Measurements from ENCODE around the gene MCUR1. TPM values are rescaled to one million over a fixed set of nuclear protein-coding genes. Genes with fewer than 3 reads are reported as not detected.
"Not testable (repeated sequence)": the region's sequence is repeated elsewhere in the genome, so short reads cannot be mapped to it uniquely, and the experiment has no call there.

Gene MCUR1
- total and polyA plus RNA-seq, 2 donors (not counting 1 experiment from before 2014, with no cell fraction given) = 6.3 to 12.4 TPM

GRCh38 chr6:13787137-13787536 is 27.2 kb downstream of the MCUR1 start:
- peak overlapping the region in 1 of 4 experiments; percentile 40 for H3K4me3 ChIP-seq (replicated peaks in 1 of 4; ENCODE audit: control extremely low read depth in 1 of 4, insufficient read depth in 1 of 4, low read depth in 3 of 4, low read length in 4 of 4)
- H3K36me3 ChIP-seq (ENCODE audit: control insufficient read depth, insufficient read depth, low read length) = no peaks in the 10 kb centered on the region
- H3K27ac ChIP-seq (ENCODE audit: insufficient read depth, low read length) = no peak overlapping the region
- H3K79me2 ChIP-seq (ENCODE audit: control insufficient read depth, insufficient read depth, low read length) = no peaks in the 10 kb centered on the region
- no peak overlapping the region for H3K4me2 ChIP-seq (ENCODE audit: extremely low read depth, insufficient read depth, low read length)
- H4K20me1 ChIP-seq (ENCODE audit: control insufficient read depth, extremely low read depth, insufficient read depth, low read length) = no peaks in the 10 kb centered on the region
- H3K27me3 ChIP-seq (ENCODE audit: control insufficient read depth, insufficient read depth, low read length) = no peaks in the 10 kb centered on the region
- H3K4me1 ChIP-seq (ENCODE audit: control insufficient read depth, extremely low read depth, insufficient read depth, low read length) = no peaks in the 10 kb centered on the region
- TF ChIP-seq EZH2 (IDR thresholded peaks at IDR 0.05; ENCODE audit: low read length, missing control alignments) = no peak
- TF ChIP-seq CTCF (conservative IDR thresholded peaks at IDR 0.05 in 1 of 2, IDR thresholded peaks at IDR 0.05 in 1 of 2; ENCODE audit: low read depth in 1 of 2, low read length in 2 of 2) = no peak
- H3K9me3 ChIP-seq (ENCODE audit: control insufficient read depth, insufficient read depth, low read depth, low read length) = no peaks in the 10 kb centered on the region
- peak overlapping the region; percentile 8 for H2AFZ ChIP-seq (ENCODE audit: low read length)
- no peak overlapping the region for H3K9ac ChIP-seq (ENCODE audit: insufficient read depth, low read length)
- DNase-seq (ENCODE audit: low read depth in 2 of 2) = peak in 1 of 2 donors; percentile 82

GRCh38 chr6:13780162-13780561 is 34.2 kb downstream of the MCUR1 start:
- not testable (repeated sequence) for H2AFZ ChIP-seq (ENCODE audit: low read length); H3K4me3 ChIP-seq (replicated peaks in 1 of 4; ENCODE audit: control extremely low read depth in 1 of 4, insufficient read depth in 1 of 4, low read depth in 3 of 4, low read length in 4 of 4); H3K9me3 ChIP-seq (ENCODE audit: control insufficient read depth, insufficient read depth, low read depth, low read length); H3K9ac ChIP-seq (ENCODE audit: insufficient read depth, low read length); H3K27me3 ChIP-seq (ENCODE audit: control insufficient read depth, insufficient read depth, low read length); H3K79me2 ChIP-seq (ENCODE audit: control insufficient read depth, insufficient read depth, low read length); H4K20me1 ChIP-seq (ENCODE audit: control insufficient read depth, extremely low read depth, insufficient read depth, low read length); H3K4me2 ChIP-seq (ENCODE audit: extremely low read depth, insufficient read depth, low read length); H3K27ac ChIP-seq (ENCODE audit: insufficient read depth, low read length); DNase-seq (ENCODE audit: low read depth in 2 of 2); H3K36me3 ChIP-seq (ENCODE audit: control insufficient read depth, insufficient read depth, low read length); H3K4me1 ChIP-seq (ENCODE audit: control insufficient read depth, extremely low read depth, insufficient read depth, low read length)

GRCh38 chr6:13778028-13778427 is 36.3 kb downstream of the MCUR1 start:
- TF ChIP-seq EZH2 (IDR thresholded peaks at IDR 0.05; ENCODE audit: low read length, missing control alignments) = no peak
- no peak for TF ChIP-seq CTCF (conservative IDR thresholded peaks at IDR 0.05 in 1 of 2, IDR thresholded peaks at IDR 0.05 in 1 of 2; ENCODE audit: low read depth in 1 of 2, low read length in 2 of 2)
- peak in 1 of 2 donors; percentile 28 for DNase-seq (ENCODE audit: low read depth in 2 of 2)
- Histone ChIP-seq H4K20me1 (ENCODE audit: control insufficient read depth, extremely low read depth, insufficient read depth, low read length) (no peaks in the 10 kb centered on the region), H3K4me2 (ENCODE audit: extremely low read depth, insufficient read depth, low read length) (no peak overlapping the region), H3K4me1 (ENCODE audit: control insufficient read depth, extremely low read depth, insufficient read depth, low read length) (no peaks in the 10 kb centered on the region), H3K79me2 (ENCODE audit: control insufficient read depth, insufficient read depth, low read length) (no peaks in the 10 kb centered on the region), H3K9me3 (ENCODE audit: control insufficient read depth, insufficient read depth, low read depth, low read length) (no peaks in the 10 kb centered on the region), H3K27ac (ENCODE audit: insufficient read depth, low read length) (no peak overlapping the region), H3K4me3 (replicated peaks in 1 of 4; ENCODE audit: control extremely low read depth in 1 of 4, insufficient read depth in 1 of 4, low read depth in 3 of 4, low read length in 4 of 4) (no peak overlapping the region), H3K36me3 (ENCODE audit: control insufficient read depth, insufficient read depth, low read length) (no peaks in the 10 kb centered on the region), H3K27me3 (ENCODE audit: control insufficient read depth, insufficient read depth, low read length) (no peaks in the 10 kb centered on the region), H3K9ac (ENCODE audit: insufficient read depth, low read length) (no peak overlapping the region), H2AFZ (ENCODE audit: low read length) (no peak overlapping the region)

All from fibroblast of lung (primary cell).